CD4-positive, alpha-beta T cell treated with Interleukin-2 at 100 ng/mL for 4 hours (primary cell): ENCODE data around the gene CIITA.
A peak's percentile ranks its signal among the peaks of the same experiment; 100 is the strongest.

Source experiments
- DNase-seq: peaks from one replicate; pipeline ENCODE4 v3.0.0-alpha.2; 2020; ENCODE audit warnings: low spot score

CIITA gene

GRCh38 chr16:10981697-10982216, 104.8 kb downstream of the CIITA start:
- DNase-seq = peak; percentile 37

- no peak for DNase-seq
These were observed 105.6 kb downstream of the CIITA start for GRCh38 chr16:10982465-10983150.

- no peak for DNase-seq
These were observed 106.2 kb downstream of the CIITA start for GRCh38 chr16:10983159-10983558.

GRCh38 chr16:10984509-10984908, 107.5 kb downstream of the CIITA start:
- DNase-seq = no peak
